NOMO-1 (cell line): ENCODE data around the gene STRBP.

Experiments used
- DNase-seq, 2 experiments: peaks; one replicate each; lab custom pipeline; 2025; ENCODE audit not compliant: unreplicated experiment in 2 of 2; lab: John Stamatoyannopoulos, UW

Gene STRBP

DNA sequence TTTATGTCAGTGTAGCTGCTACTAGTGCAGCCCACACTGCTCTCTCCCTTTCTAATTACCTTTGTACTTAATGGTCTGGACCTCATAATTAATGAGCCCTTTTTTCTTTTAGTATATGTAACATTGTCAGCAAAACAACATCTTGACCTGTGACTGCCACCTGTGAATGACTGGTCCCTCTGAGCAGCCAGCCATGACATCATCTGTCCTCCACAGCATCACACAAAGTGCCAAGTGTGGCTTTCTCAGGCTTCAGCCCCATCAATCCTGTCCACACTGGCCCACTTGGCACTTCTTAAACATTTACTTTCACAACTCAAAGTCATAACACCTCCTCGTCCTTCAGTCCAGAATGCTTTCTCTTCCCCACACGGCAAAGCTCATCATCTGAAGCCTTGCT is 130.2 kb downstream of the STRBP start:
- DNase-seq: no peak

DNA sequence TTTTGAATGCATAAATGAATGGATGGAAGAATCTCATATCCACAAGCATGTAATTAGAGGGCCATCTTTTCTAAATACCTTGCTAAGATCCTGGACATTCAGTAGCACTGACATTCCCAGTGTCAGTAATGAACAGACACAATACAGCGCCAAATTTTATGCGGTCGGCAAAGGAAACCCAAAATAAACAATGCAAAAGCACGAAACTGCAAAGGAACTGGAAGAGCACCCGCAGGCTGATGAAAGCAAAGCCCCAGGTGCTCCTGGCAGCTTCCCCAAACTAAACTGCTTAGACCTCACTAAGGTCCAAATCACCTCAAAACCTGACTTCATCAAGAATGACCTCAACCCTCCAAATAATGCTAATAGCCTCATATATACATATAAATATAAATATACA is 133.0 kb downstream of the STRBP start:
- no peak for DNase-seq

DNA sequence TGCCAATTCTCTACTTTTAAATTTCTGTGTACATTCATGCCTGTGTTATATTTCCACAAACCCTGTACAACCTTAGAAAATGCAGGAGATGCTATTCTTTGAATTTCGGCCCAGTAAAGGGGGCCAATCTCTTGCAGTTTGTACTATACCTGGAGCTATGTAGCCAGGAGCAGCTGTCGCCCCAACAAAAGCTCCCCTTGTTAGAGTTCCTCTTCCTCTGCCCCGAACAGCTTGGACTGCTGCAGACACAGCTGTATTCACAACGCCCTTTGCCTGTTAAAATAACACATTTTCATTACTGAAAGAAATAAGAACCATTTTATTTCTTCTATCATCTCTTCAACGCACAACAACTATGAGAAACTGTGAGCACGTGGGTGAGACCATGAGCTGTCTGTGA is 135.7 kb downstream of the STRBP start:
- no peak for DNase-seq

DNA sequence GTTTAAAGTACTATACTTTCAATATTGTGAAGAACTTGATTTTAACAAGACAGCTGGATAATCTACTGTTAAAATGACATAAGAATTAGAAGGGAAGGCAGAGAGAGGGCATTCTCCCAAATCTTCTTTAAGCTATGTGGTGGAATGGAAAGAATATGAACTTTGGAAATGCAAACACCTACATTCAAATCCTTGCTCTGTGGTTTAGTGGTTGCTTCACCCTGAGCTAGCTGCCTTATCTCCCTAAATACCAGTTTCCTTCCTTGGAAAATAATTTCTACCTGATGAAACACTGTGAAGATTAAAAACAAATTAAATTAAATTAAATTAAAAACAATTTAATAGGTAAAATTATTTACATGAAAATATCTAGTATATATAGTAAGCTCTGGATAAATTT is 136.4 kb downstream of the STRBP start:
- DNase-seq: no peak

DNA sequence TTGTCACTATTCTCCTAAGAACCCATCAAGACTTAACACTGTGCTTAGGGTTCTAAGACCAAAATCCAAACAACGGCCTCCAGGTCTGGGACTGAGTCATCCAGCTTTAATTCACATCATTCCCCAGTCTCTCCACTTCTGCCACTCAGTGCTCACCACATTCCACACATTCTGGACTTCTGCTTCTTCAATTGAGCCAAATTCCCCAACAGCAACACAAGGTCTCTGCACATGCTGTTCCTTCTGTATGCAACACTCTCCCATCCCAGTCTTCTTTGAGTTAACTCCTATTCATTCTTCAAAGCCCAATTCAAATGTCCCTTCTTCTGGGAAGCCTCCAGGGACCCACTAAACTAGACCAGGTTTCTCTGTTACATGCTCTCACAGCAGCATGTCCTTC is 137.1 kb downstream of the STRBP start:
- no peak for DNase-seq

DNA sequence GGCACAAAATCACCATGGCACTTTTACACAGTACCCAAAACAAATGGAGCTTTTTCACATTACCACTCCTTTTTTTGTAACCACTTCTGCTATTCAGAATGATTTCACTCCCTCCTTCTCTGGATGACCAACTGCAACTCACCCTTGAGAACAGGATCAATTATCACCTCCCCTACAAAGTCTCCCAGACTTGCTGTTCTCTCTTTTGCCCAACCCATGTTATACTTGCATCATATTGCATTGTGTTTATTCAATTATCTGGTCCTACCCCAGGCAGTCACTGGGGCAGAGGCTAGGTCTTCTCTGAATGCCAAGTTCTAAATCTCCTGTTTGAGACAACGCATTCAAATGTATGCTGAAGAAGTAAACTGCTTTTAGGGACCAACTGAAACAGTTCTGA is 139.0 kb downstream of the STRBP start:
- DNase-seq: no peak

DNA sequence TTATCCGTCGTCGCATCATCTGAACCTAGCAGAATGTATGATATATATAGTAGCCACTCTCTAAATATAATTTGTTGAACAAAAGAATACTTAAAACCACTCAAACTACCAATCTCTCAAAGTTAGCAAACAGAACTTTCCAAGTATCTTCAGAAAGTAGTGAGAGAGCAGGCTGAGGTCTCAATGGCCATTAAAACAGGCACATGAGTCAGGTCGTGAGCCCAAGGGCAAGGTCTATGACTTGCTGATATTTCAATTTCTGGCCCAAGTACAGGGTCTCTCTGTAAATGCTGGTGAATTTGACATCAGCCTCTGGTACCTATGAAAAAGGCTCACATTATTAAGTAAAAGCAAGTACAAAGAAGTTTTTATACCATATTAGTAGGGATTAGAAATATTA is 139.8 kb downstream of the STRBP start:
- no peak for DNase-seq

DNA sequence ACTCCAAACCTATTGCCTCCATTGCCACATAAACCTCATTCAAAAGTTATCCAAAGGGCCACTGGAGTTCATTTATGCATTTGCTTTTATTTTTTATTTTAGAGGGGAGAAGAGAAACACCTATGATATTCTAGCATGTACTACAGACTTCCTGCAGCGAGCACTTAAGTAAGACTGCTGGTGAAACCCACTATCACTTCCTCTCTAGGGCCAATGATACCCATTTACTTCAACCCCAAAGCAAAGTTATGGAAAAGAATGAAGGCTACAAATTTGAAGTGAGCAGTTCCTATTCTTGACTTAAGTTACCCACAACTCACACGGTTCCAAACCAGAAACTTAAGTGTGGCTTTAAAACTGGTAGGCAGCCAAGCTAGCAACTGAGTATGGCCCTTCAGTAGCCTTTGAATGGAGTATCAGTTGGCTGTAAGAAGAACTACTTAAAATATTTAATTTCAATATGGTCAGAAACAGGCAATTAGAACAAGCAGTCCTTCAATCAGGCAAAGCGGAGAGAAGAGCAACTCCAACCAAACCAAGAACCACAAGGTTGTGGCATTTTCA is 140.8 kb downstream of the STRBP start:
- DNase-seq: peak in 1 of 2 experiments; percentile 59

DNA sequence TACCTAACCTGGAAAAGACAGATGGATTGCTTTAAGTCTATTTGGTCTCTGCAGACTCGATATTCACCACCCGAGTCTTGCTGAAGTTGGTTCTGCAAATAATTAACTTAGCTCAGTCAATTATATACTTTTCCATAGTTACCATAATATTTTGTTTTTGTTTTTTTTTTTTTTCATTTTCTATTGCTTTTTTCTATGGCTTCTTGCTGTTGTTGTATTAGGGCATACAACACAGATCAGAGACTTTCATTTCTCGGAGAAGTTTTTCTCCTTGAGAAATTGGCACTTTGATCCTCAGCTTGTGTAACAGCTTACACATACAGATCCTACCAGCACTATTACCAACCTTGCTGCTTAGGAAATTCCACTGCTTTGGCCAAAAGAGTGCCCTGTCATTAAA is 146.9 kb downstream of the STRBP start:
- no peak for DNase-seq

DNA sequence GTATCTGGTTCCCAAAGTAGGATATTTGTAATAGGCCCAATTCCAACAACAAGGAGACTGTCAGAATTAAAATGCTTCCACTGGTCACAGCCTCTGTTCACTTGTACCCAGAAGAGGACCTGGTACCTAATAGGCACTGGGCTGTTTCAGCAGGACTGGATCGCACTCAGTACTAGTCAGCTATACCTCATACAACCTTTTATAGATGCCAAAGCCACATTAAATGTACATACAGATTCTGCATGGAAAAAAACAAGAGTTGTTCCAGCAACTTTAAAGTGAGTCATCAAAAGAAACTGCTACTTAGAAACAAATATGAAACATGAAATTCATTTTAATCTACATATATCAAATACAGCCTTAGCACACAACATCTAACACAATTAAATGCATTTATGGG is 147.4 kb downstream of the STRBP start:
- no peak for DNase-seq

DNA sequence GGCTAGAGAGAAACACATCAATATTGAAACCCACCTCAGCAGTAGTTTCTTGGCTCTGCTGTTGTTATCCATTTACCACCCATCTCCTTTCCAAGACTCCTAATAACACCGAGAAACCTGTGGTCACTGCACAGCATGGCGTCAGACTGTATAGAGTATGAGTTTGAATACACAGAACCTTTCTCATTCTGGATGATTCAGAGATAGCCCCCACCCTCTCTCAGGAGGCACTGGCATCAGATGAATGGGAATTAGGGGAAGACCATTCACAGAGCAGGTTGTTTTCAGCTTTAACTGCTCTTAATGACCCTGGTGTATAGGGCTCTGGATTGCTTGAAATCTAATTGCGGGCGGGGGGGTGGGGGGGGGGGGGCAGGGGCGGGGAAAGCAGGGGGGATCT is 148.3 kb downstream of the STRBP start:
- no peak for DNase-seq

DNA sequence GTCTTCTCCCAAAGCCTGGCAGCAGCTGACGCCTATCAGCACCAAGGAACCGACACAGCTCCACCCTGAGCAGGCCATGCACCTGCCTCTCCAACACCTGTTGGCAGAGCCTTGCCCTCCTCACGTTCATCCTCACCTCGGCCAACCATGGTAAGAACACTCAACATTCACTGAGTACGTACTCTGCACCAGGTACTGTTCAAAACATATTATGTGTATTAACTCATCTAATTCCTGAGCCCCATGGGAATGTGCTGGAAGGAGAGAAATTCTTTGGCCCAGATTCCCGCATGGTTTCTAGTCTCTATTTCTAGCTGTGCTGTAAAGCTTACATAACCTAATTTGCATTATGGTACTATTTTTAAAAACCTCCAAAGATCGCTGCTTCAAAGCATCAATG is 148.8 kb downstream of the STRBP start:
- no peak for DNase-seq

DNA sequence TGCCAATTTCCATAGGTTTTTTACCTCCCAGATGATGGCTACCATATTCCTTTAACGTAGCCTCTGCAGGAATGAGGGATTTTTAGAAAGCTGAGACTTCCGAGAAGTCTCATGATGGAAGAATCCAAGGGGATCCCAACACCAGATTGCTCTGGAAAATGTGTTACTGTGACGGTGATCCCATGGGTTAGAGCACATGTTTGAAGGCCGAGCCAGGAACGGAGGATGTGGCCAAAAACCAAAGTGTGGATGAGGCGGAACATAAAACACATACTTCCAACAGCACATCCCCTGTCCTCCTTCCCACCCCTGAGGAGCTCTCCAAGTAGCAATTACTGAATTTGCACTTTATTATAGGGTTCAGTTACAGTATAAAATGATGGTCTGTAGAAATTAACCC is 152.3 kb downstream of the STRBP start:
- DNase-seq: no peak

DNA sequence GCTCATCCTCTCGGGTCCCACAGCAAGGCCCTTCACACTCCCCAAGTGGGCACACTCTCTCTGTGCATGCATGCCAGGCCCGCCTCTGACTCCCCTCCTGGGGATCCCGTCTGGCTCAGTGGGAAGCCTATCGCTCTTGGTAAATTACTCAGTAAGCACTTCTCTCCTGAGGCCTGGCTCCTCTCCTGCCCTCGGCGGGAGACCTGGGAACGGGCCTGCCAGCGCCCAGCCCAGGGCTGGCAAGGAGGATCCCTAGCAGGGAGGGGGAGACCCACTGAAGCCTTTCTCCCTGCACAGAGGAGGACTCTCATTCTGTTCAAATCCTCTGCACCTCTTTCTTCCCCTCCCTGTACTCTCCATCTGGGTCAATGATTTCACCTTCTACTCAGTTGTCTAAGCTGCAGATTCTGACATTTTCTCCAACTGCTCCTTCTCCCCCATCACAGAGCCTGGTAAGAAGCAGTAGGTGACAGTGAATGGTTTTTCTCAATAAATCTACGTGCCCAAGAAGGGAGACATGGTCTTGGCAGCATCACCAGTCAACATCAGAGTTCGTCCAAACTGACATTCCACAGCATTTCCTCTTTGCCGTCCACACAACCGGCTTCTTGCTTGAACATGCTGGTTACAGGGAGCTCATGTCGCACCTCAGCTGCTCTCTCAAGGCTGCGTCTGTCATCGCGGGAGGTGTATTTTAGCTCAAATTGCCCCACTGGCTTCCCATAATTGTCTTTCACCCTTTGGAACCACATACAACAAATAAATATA is 153.1 kb downstream of the STRBP start:
- no peak for DNase-seq

DNA sequence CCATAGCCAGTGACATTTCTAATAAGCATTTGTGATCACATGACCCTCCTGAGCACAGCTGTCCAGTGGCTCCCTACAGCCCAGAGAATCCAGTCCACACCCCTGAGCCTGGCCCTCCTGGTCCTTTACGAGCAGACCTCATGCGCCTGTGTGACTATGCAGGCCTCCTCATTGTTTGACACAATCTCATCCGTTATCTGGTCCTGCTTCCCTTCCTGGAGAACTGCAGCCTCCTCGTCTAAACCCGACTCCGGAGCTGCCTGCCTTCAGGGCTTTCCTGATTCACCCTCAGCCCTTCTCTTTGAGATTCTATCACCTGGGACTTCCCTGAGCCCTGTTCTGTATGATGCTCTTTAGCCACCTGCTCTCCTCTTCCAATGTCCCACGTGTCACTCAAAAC is 155.2 kb downstream of the STRBP start:
- DNase-seq: no peak

DNA sequence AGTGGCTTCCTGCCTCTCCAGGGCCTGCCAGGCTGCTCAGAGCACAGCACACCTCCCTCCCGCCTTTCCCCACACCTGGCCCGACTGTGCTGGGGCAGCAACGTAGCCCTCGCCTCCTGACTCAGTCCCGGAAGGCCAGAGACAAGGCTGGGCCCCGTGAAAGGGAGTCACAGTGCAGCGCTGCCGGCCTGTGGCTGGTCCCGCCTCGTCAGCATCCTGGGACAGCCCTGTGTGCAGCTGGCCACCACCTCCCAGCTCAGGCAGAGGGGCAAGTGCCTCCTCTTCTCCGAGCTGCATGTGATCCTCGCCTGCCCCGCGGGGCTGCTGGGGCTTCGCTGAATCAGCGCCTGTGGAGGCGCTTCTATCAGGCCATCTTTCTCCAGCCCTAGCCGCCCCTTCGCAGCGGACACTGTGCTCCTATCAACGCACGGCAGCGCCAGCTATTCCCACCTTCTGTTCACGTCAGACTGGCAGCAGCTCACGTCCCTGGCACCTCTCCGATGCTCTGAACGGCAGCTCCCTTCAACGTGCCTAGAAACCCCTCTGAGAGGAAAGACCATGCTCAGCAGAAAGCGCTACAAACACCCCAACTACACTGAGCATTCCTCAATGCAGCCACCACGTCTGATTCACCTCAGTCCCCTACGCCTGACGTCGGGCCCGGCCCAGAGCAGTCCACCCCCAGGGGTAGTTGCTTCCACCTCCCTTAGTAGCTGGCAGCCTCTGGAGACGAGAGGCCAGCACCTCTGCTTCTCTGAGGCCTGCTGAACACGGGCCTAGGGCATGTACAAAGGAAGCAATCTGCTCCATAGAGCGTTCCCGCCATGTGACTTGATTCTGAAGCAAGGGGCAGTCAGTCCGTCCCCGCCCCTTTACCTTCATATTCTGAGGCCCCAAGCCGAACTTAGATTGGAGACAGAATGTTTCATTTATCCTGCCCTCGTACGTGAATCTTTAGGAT is 156.1 kb downstream of the STRBP start:
- DNase-seq: no peak

DNA sequence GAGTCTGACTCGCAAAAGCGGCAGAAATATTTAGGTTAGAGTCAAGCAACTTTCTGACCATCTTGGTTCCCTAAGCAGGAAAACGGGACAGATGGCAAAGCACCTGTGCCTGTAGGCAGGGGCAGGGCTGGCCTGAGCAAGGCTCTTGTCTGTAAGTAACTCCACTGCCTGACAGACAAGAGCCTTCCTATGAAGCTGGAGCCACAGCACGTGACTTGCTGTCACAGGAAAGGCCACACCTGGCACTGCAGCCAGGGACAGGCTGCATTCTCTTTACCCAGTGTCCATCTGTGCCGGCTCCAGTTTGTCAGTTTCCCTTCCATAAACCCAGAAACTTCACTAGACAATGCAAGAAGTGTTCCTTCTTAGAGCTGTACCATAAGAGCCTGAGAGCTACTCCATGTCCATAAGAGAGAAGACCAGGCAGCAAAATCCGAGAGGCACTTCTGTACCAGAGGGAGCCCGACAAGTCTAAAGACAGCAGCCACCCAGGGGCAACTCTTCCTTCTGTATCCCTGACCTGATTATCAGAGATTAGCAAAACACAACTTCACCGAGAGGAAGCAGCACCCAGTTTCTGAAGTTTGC is 156.9 kb downstream of the STRBP start:
- DNase-seq: no peak

DNA sequence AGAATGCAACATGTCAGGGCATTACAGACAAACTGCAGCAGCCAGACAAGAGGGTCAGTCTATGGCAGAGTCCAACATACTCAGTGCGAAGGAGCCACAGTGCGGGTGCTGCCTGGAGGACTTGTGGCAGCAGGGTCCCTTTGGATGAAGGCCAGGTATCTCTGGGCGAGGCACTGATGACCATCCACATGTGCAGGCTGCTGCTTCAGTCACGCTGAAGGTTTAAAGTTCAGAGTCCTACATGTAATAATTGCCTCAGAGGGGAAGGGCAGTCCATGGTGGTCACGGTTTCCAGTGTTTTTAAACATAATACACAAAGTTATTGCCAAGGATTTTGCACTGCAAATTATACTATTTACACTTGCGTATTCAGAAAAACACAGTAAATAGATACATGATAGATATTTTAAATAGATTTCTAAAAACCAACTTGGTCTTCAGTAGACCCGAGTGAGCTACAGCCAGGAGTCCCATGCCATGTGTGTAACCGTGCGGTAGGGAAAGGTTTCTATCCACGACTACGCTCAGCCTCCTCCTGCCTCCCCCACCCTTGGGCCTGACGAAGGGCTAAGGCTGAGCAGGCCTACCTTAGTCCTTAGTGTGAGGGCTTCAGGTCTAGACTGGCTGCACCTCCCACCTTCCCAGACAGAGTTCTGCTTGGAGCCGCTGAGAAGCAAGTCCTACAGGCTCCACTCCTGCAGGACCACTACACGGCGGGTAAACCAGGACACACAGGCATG is 158.7 kb downstream of the STRBP start:
- no peak for DNase-seq

DNA sequence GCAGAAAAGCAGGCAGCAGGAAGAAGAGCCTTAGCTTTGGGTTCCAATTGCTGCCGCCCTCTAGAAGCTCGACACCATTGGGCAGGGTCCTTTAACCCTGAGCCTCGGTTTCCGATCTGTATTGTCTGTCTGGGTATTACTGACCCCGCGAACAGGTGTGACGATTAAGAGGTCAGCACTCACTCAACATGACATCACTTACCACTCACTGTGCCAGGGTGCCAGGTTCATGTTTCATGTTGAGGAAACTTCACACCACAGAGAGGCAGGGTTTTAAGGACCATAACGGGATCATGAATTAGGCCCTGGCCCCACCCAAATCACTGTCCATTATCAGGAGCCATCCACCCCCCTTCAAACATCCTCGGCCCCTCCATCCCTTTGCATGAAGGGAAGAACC is 159.4 kb downstream of the STRBP start:
- DNase-seq: no peak

DNA sequence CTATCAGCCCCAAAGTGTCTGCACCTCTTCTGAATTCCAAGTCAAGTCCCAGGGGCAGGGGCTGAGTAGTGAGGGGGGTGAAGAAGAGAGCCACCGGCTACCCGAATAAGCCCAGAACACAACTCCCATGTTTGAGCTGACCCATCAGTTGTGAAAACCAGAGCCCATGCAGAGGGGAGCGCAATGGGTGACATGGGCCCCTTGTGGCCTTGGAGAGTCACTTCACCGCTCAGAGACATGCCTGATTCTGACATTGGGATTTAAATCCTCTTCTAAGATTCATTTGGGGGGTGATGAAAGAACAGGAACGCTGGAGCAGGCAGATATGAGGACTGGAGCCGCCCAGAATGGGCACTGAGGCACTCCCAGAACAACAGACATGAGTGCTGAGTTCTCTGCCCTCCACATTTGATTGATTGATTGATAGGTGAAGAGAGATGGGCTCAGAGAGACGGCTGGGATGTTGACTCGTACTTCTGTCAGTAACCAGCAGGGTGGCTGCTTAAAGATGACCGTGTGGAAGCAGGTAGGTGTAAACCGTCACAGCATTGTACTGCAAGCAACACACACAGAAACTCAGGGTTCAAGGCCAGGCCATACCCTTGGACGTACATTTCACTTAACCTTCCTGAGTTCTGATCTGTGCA is 160.6 kb downstream of the STRBP start:
- DNase-seq: no peak
